SK-N-MC (cell line): Measurements from ENCODE around the gene BIRC7.

Experiments
- EZH2 ChIP-seq: fragments of 200-600 bp; sonication (generic); IDR thresholded peaks from one replicate; pipeline ENCODE4 v1.6.1; 2017; ENCODE audit warnings: antibody characterized with exemption
- POLR2AphosphoS5 ChIP-seq: IDR thresholded peaks from 2 replicates; pipeline ENCODE4 v1.6.1; 2012; ENCODE audit warnings: mild to moderate bottlenecking, low read depth, low read length, borderline replicate concordance

GRCh38 chr20:63285636-63286615 is 50.2 kb downstream of the BIRC7 start:
- TF ChIP-seq EZH2 = no peak
- no peak for TF ChIP-seq POLR2AphosphoS5
